ENCODE results near the gene AUTS2.

AUTS2 gene

DNA sequence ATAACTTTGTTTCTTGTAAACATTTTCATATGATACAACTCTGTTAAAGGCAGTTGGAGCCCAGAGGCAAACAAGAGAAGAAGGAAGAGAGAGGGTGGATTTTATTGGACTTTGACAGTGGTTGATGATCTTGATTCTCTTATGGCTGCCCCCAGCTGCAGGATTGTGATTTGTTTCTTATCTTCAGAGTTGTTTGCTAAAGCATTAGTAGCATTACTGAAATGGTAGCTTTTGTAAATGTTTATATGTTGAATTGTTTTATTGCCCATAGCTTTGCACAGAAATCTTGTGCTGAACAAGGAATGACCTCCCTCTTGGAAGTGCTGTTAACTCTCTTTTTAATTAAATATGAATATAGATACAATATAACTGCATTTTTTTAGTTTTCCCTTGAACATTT lies 309.4 kb downstream of the AUTS2 start:
- DNase-seq (ENCODE audit: low read depth), result no peak
- TF ChIP-seq CTCF (IDR thresholded peaks at IDR 0.05; ENCODE audit: low read depth, low read length, missing control alignments), result no peak
- H3K4me3 ChIP-seq (ENCODE audit: low read depth, low read length), result no peak overlapping the region

GRCh38 chr7:69908454-69908853 lies 310.2 kb downstream of the AUTS2 start:
- H3K4me3 ChIP-seq (ENCODE audit: low read depth, low read length), result no peak overlapping the region
- TF ChIP-seq CTCF (IDR thresholded peaks at IDR 0.05; ENCODE audit: low read depth, low read length, missing control alignments), result no peak
- DNase-seq (ENCODE audit: low read depth), result no peak

- no peak for DNase-seq (ENCODE audit: low read depth)
- H3K4me3 ChIP-seq (ENCODE audit: low read depth, low read length), result no peak overlapping the region
- no peak for TF ChIP-seq CTCF (IDR thresholded peaks at IDR 0.05; ENCODE audit: low read depth, low read length, missing control alignments)
These were observed 311.9 kb downstream of the AUTS2 start for GRCh38 chr7:69910150-69910549.

- TF ChIP-seq CTCF (IDR thresholded peaks at IDR 0.05; ENCODE audit: low read depth, low read length, missing control alignments), result no peak
- no peak overlapping the region for H3K4me3 ChIP-seq (ENCODE audit: low read depth, low read length)
These were observed 313.1 kb downstream of the AUTS2 start for GRCh38 chr7:69911337-69911736.

DNA sequence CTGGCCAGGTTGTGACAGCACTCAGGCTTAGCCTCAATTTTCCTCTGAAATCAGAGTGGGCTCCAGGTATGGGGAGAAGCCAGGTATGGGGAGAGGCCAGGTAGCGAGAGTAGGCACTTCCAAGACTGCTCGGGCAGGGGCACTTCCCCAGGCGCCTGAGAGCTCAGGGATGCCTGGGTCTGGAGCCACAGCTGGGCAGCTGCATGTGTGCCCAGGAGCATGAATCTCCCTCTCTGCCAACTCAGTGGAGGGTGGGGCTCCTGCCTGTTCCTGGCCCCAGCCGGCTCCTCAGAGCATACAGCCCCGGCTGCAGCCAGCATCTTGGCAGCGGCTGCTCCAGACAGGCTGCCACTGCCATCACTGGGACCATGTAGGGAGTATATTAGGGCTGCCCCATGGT lies 313.9 kb downstream of the AUTS2 start:
- TF ChIP-seq CTCF (IDR thresholded peaks at IDR 0.05; ENCODE audit: low read depth, low read length, missing control alignments), result no peak
- no peak overlapping the region for H3K4me3 ChIP-seq (ENCODE audit: low read depth, low read length)
- DNase-seq (ENCODE audit: low read depth), result no peak

More at GRCh38 chr7:69911337-69911736, 313.1 kb downstream of the AUTS2 start:
- no peak for DNase-seq (ENCODE audit: low read depth)

DNA sequence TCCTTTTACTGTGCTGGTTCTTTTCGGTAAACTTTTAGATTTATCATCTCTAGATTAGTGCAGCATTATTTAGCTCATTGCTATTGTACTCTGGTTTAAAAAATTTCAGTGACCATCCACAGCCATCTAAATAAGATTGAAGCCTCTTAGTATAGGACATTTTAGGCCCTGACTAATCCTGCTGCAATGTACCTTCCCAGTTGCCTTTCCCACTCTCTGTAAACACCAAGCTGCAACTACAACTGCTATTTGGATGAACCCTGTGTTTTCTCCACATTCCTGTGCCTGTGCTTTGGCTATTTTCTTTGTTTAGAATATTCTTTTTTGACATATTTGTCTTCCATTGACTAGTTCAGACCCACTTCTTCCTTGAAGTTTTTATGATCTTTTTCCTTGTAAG lies 314.6 kb downstream of the AUTS2 start:
- no peak for TF ChIP-seq CTCF (IDR thresholded peaks at IDR 0.05; ENCODE audit: low read depth, low read length, missing control alignments)
- H3K4me3 ChIP-seq (ENCODE audit: low read depth, low read length), result no peak overlapping the region
- DNase-seq (ENCODE audit: low read depth), result no peak

GRCh38 chr7:69919426-69920111 lies 321.3 kb downstream of the AUTS2 start:
- no peak for TF ChIP-seq CTCF (IDR thresholded peaks at IDR 0.05; ENCODE audit: low read depth, low read length, missing control alignments)
- DNase-seq (ENCODE audit: low read depth), result no peak
- no peak overlapping the region for H3K4me3 ChIP-seq (ENCODE audit: low read depth, low read length)

All from GM12864 (cell line).